ENCODE data around the gene STOX2.

The STOX2 gene

DNA sequence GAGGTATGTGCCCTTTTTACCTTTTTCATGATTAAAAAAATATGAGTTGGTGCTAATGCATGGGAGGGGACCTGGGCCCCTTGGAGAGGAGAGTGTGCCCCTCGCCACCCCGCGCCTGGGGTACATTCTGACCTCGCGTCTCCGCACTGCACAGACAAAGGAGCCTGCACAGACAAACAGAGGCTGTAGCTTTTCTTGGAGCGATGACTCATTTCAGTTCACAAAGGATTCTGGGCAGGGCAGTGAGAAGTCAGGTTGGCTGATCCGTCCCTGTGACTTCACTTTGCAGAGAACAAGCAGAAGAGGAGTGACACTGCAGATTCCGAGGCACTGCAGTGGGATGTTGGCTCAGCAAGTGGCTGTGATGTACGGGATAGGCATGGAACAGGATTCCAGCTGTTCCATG is 82.9 kb downstream of the STOX2 start:
- DNase-seq = no peak

DNA sequence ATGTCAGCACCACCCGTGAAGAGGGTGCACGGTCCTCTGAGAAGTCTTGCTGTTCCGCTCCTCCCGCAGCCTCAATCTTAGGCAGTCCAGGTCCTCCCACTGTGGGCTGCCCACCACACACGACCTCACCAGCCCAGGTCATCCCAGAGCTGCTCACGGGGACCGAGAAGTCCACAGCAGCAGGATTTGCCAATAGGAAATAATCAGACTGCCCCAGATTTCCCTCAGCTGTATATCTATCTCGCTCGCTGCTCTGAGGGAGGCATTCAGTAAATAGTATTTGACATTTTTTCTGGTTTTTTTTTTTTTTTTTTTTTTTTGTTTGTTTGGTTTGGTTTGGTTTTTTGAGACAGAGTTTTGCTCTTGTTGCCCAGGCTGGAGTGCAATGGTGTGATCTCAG is 83.8 kb downstream of the STOX2 start:
- DNase-seq = no peak

GRCh38 chr4:183989461-183989860 is 84.4 kb downstream of the STOX2 start:
- DNase-seq = no peak

- DNase-seq = no peak
Measured at GRCh38 chr4:183989931-183990330, 84.8 kb downstream of the STOX2 start.

GRCh38 chr4:183993676-183994075 is 88.6 kb downstream of the STOX2 start:
- no peak for DNase-seq

DNA sequence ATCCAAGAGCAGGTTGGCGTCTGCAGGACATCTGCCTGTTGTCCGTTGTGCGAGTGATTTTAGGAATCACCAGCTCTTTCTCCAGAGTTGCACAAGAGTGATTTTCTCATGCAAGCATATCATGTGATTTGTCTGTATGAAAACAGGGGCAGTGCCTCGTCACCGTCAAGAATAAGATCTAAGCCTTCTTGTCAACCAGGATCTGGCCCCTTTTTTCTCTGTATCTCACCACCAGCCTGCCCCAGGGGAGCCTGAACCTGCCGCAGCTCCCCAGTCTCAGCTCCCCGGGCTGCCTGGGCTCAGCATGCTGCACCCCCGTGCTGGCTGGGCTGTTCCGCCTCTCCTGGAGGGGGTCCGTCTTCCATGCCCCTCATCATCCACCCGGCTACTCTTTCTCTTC is 90.5 kb downstream of the STOX2 start:
- no peak for DNase-seq

DNA sequence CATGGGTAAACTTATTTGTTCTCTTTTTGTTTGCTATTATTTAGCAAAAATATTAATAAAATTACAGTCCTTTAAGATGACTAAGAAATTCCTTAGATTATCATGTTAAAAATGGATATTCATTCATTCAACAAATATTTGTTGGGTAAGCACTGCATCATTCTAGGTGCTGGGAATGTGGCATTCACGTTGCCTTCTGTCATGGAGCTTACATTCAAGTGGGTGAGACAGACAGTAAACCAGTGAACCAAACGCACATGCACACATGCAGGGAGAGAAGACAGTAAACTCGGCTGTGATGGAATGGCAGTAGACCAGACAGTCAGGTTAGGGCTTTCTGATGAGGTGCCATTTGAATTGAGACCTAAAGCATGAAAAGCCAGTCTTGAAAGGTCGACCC is 91.8 kb downstream of the STOX2 start:
- DNase-seq = no peak

DNA sequence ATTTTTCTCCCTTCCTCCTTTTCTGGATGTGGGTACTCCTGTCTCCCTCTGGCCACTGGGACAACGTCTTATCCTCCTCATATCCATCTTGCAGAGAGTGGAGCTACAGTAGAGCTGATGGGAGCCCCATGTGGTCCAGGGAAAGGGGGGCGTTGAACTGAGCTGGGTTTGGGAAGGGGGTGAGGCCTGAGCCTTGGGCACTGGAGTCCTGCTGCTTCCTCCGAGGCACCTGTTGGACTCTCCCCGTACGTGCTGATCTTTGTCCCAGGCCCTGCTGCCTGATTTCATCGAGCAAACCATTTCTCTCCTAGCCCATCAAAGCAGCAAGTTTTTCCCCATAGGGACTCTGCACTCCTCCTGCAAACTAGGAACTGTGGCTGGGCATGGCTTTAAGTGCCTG is 94.3 kb downstream of the STOX2 start:
- DNase-seq = no peak

GRCh38 chr4:184000457-184001396 is 95.6 kb downstream of the STOX2 start:
- no peak for DNase-seq

GRCh38 chr4:184003433-184003832 is 98.3 kb downstream of the STOX2 start:
- no peak for DNase-seq

- DNase-seq = no peak
Measured at GRCh38 chr4:184007891-184008290, 102.8 kb downstream of the STOX2 start.

DNA sequence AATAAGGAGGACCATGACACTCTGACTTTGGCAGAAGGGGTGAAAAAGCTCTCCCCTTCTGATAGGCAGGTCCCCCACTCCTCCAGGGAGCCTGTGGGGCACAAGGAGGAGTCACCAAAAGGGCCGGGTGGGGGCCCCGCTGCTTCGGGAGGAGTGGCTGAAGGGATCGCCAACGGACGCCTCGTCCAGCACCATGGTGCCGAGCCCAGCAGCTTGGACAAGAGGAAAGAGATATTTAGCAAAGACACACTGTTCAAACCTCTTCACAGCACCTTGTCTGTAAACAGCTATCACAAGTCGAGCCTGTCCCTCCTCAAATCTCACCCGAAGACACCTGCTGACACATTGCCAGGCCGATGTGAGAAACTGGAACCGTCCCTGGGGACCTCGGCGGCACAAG is 105.6 kb downstream of the STOX2 start:
- DNase-seq = no peak

DNA sequence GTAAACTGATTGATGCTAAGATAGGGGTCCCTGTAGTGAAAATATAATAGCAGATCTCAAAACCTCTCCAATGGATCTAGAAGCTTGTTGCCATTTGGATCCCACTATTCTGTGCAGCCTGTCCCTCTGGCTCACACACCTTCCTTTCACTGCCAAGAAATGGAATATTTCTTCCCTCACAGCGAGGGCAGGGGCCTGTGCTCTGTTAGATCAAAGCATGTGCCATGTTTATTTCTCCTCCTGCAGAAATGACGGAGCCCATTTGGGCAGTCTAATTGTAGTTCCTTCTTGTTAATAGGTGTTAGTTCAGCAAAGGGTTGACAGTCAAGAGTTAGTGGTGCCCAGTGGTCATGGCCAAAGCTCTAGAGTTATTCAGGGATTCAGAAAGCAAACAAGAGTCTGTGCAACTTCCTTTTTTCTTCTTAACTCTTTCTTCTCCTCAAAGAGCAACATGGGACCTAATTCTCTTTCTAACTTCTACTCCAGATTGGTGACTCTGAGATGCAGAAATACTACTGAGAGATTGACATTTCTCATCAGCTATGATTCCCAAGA is 106.8 kb downstream of the STOX2 start:
- no peak for DNase-seq

- DNase-seq = no peak
Measured at GRCh38 chr4:184012937-184013336, 107.8 kb downstream of the STOX2 start.

- DNase-seq = no peak
Measured at GRCh38 chr4:184014301-184014700, 109.2 kb downstream of the STOX2 start.

DNA sequence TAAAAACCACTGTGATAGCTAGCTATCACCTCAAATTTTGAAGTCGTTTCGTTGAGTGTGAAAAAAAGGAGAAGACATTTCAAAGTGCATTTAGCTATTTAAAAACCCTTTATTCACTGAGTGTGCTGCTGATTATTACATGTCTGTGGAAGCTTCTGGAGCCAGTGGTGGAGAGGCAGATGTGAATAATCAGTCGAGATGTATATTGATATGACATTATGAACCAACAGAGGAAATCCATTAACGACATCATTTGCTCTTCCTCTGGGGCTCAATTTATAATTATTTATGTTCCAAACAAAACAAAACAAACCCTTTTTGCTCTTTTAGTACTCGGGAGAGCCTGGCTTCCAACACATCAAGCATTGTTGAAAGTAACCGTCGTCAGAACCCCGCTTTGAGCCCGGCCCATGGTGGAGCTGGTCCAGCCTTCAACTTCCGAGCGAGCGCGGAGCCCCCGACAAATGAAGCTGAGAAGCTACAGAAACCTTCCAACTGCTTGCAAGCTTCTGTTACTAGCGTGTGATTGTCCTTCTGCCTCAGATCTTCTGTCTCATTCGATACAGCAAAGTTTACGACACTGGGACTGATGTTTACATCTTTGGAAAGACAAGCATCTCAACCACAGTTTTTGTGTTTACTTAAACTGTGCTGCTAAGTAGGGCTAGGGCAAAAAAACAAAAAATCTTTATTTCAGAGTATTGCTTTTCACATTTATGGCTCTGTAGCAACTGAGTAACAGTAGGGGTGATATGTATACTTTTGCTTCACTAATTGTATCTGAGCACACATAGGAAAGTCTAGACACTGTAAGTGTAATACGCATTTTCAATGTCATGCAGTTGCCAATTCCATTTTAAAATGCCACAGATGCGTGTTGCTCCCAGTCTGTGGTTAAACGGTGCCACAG is 111.9 kb downstream of the STOX2 start:
- no peak for DNase-seq

DNA sequence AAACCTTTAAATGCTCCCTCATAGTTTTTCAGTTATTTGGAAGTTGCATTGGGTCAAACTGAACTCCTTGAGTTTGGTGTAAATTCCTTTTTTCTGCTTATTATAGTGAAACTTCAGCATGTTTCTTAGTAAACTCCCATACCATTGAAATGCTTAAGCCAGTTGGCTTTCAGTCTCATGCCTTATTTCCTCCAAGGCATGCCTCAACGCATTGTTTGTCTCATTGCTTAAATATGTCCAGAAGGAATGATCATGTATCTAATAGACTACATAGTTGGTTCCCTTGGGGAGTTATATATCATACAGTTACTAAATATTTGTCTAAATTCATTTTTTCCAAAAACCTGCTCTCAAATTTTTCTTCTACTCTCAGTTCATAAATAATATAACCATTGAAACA is 114.0 kb downstream of the STOX2 start:
- DNase-seq = no peak

DNA sequence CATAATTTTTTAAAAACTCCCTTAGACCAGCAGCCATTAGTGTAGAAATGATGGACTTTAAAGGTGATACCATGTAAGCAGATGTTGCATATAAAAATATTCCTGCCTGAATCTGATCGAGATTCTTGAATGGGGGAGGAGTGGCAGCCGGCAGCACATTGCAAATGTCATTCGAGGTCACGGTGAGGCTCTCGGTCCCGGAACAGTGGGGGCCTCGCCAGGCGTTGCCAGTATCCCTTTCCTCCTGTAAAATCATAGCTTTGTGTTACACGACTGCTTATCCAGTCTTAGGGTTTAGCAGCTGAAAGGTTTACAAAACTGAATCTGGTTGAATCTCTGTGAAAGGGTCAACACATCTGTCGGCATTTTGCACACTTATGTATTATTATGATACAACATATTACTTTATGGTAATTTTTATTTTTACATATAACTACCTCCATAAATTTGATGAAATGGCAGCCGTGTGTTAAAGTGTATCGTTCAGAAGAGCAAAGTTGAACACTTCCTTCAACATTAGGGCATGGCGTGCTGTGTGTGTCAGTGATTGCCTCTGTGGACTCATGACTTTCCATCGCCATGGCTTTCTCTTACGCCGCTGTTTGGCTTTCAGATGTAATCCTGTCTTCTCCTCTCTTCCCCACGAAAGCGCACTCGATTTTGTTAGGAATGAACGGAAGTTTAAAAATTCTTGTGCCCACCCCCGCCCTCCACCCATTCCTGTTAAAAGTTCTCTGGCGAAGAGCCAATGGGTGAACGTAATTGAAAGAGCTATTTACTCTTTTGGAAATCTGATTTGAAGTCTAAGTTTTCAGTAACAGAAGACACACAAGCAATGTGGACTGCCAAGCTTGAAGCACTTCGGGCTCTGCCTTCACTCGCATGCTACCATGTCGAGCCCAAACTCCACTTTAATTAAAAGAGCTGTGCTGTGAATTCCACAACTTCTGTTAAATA is 114.8 kb downstream of the STOX2 start:
- no peak for DNase-seq

- no peak for DNase-seq
Measured at GRCh38 chr4:184021389-184021788, 116.3 kb downstream of the STOX2 start.

- DNase-seq = no peak
Measured at GRCh38 chr4:184022679-184023383, 117.7 kb downstream of the STOX2 start.

- DNase-seq = no peak
Measured at GRCh38 chr4:184024637-184025036, 119.5 kb downstream of the STOX2 start.

All from NCI-H446 treated with DMSO at 0.1 percent for 48 hours (cell line).